Suprapubic skin (tissue), 4 donors: ENCODE measurements around the gene ERAP2. TPM values are rescaled to one million over a fixed set of nuclear protein-coding genes. Genes with fewer than 3 reads are reported as not detected.

Experiments
- DNase-seq, 2 donors: peaks; one replicate each; pipeline ENCODE4 v3.0.0-alpha.2; 2019; ENCODE audit warnings: low spot score in 2 of 2
- H3K27ac ChIP-seq: fragments of 200-600 bp; sonication (generic); one replicate; pipeline ENCODE4 v1.5.1; 2019
- H3K27me3 ChIP-seq: fragments of 200-600 bp; sonication (generic); one replicate; pipeline ENCODE4 v1.5.1; 2019
- H3K36me3 ChIP-seq: fragments of 200-600 bp; sonication (generic); one replicate; pipeline ENCODE4 v1.5.1; 2019
- H3K4me1 ChIP-seq: fragments of 200-600 bp; sonication (generic); one replicate; pipeline ENCODE4 v1.5.1; 2019
- H3K4me3 ChIP-seq: fragments of 200-600 bp; sonication (generic); one replicate; pipeline ENCODE4 v1.5.1; 2019; ENCODE audit warnings: mild to moderate bottlenecking
- H3K9me3 ChIP-seq: fragments of 200-600 bp; sonication (generic); one replicate; pipeline ENCODE4 v1.5.1; 2019
- EP300 ChIP-seq: sonication (generic); formaldehyde crosslinking; IDR thresholded peaks from one replicate; pipeline ENCODE4 v1.6.1; 2017; ENCODE audit warnings: antibody characterized with exemption
- POLR2A ChIP-seq, 2 donors: fragments of 450-650 bp; IDR thresholded peaks; one replicate each; pipeline ENCODE4 v1.6.1; 2017; ENCODE audit warnings: antibody characterized with exemption in 2 of 2, mild to moderate bottlenecking in 2 of 2, moderate library complexity in 2 of 2
- POLR2AphosphoS5 ChIP-seq, 3 donors: sonication (generic); formaldehyde crosslinking; IDR thresholded peaks; one replicate each; pipeline ENCODE4 v1.6.1; 2017; ENCODE audit warnings: antibody characterized with exemption in 3 of 3
- WGBS: methylation state at CpG from one replicate; pipeline ENCODE4 v1.1.5; 2018; 5-methylcytosine and 5-hydroxymethylcytosine counted together
- total RNA-seq, 4 donors: library from RNA; depleted of rRNA; stranded (reverse); fragments of >200 nt; gene quantifications; one replicate each; pipeline ENCODE4 v1.1.0, GENCODE V29; 2016
- TF ChIP-seq, protein P1 (sequence below), 2 donors: fragments of 200-600 bp in 1 of 2; fragments of 450-650 bp in 1 of 2; sonication (generic) in 1 of 2; IDR thresholded peaks; one replicate each; pipeline ENCODE4 v1.5.1; 2016 to 2019; ENCODE audit warnings: antibody characterized with exemption in 2 of 2, mild to moderate bottlenecking in 1 of 2, moderate library complexity in 1 of 2

ERAP2 gene
- total RNA-seq, 4 donors from 2014 or later, result 9.0 to 14.0 (median 11.5) TPM

DNA sequence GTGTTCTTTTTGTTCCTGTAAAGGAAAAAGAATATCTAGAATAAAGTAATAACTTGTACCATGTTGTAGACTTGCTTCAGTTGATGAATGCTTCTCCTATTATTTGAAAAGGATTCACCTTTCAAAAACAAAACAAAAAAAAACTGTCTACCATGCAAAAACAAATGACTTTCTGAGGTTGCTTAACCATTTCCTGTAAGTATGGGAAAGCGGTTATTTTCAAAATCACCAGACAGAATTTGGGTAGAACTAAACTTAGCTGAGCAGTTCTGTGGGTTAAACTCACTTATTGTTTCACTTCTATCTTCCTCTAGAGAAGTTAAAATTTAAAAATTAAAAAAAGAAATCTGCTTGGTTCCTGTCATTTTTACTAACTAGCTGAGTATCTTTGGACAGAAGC is 84.8 kb downstream of the ERAP2 start:
- H3K36me3 ChIP-seq, result no peaks in the 10 kb centered on the region
- no peak for DNase-seq
- no peak overlapping the region for H3K27ac ChIP-seq
- H3K9me3 ChIP-seq, result no peaks in the 10 kb centered on the region
- H3K4me1 ChIP-seq, result peaks cover 45% of the 10 kb centered on the region
- H3K27me3 ChIP-seq, result no peaks in the 10 kb centered on the region
- WGBS, result 90% methylated on average over 1 of the region's 1 CpG
- no peak for TF ChIP-seq POLR2AphosphoS5 (IDR thresholded peaks at IDR 0.05)
- TF ChIP-seq, protein P1, sequence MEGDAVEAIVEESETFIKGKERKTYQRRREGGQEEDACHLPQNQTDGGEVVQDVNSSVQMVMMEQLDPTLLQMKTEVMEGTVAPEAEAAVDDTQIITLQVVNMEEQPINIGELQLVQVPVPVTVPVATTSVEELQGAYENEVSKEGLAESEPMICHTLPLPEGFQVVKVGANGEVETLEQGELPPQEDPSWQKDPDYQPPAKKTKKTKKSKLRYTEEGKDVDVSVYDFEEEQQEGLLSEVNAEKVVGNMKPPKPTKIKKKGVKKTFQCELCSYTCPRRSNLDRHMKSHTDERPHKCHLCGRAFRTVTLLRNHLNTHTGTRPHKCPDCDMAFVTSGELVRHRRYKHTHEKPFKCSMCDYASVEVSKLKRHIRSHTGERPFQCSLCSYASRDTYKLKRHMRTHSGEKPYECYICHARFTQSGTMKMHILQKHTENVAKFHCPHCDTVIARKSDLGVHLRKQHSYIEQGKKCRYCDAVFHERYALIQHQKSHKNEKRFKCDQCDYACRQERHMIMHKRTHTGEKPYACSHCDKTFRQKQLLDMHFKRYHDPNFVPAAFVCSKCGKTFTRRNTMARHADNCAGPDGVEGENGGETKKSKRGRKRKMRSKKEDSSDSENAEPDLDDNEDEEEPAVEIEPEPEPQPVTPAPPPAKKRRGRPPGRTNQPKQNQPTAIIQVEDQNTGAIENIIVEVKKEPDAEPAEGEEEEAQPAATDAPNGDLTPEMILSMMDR (IDR thresholded peaks at IDR 0.05), result no peak
- TF ChIP-seq EP300, result no peak
- TF ChIP-seq POLR2A (IDR thresholded peaks at IDR 0.05), result no peak
- H3K4me3 ChIP-seq, result no peak overlapping the region

DNA sequence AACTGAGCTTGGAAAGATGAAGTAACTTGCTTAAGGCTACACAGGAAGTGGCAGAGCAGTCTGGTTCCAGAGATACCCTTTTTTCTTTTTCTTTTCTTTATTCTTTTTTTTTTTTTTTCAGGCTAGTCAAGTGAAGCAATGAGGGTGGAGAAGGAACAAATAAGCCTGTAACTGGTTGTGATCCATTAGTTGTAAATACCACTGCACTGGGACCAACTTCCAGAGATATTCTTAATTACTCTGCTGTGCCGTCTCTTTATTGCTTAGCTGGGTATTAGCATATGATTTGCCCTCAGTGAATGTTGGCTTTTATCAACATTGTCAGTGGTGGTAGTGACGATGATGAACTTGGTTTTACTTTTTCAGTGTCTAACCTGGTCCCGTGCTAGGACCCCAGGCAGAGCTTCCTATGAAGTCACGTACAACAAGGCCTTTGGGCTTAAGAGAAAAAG is 86.3 kb downstream of the ERAP2 start:
- Histone ChIP-seq H3K27ac (peak overlapping the region; percentile 74), H3K4me3 (no peak overlapping the region), H3K9me3 (no peaks in the 10 kb centered on the region), H3K4me1 (peaks cover 42% of the 10 kb centered on the region), H3K27me3 (no peaks in the 10 kb centered on the region), H3K36me3 (no peaks in the 10 kb centered on the region)
- no peak for DNase-seq
- TF ChIP-seq, protein P1 (IDR thresholded peaks at IDR 0.05), result no peak
- TF ChIP-seq POLR2AphosphoS5 (IDR thresholded peaks at IDR 0.05) (no peak), EP300 (no peak)
- WGBS, result 45% methylated on average over 4 of the region's 4 CpGs

DNA sequence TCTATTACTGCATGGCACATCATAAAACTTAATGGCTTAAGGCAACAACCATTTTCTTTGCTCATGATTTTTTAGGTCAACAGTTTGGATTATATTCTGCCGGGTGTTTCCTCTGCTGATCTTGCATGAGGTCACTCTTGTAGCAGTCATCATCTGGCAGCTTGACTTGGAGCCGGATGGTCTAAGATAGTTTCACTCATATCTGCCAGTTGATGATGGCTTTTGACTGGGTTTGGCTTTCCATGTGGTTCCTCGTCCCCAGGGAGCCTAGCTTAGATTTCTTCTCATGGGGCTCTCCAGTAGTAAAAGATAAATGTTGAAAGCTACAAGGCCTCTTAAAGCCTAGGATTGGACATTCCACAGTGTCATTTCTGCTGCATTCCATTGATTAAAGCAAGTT is 87.0 kb downstream of the ERAP2 start:
- H3K27ac ChIP-seq, result peak overlapping the region; percentile 74
- H3K4me1 ChIP-seq, result peaks cover 41% of the 10 kb centered on the region
- DNase-seq, result peak in 1 of 2 donors; percentile 75
- 4% methylated on average over 3 of the region's 3 CpGs for WGBS
- no peaks in the 10 kb centered on the region for H3K36me3 ChIP-seq
- no peak overlapping the region for H3K4me3 ChIP-seq
- TF ChIP-seq EP300, result no peak
- H3K9me3 ChIP-seq, result no peaks in the 10 kb centered on the region
- H3K27me3 ChIP-seq, result no peaks in the 10 kb centered on the region

DNA sequence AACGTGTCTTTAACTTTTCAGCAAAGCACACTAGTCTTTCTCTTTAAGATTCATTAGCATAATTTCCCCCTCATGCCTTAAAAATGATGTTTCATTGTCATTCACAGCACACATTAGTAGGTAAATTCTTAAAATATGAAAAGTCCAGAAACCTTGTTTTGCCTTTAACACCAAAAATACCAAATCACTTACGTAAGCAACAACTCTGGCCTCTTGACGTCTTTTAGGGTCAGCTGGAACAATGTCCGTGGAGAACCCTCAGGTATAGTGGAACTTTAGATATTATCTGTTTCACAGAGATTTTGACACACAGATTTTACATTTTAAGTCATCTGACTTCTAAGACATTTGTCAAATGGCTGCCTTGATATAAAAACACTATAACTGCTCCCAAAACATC is 90.5 kb downstream of the ERAP2 start:
- peaks cover 45% of the 10 kb centered on the region for H3K4me1 ChIP-seq
- no peak for DNase-seq
- no peak overlapping the region for H3K27ac ChIP-seq
- H3K36me3 ChIP-seq, result no peaks in the 10 kb centered on the region
- TF ChIP-seq, protein P1 (IDR thresholded peaks at IDR 0.05), result no peak
- TF ChIP-seq POLR2AphosphoS5 (IDR thresholded peaks at IDR 0.05), result no peak
- 93% methylated on average over 4 of the region's 4 CpGs for WGBS
- no peaks in the 10 kb centered on the region for H3K9me3 ChIP-seq
- no peaks in the 10 kb centered on the region for H3K27me3 ChIP-seq
- no peak overlapping the region for H3K4me3 ChIP-seq

DNA sequence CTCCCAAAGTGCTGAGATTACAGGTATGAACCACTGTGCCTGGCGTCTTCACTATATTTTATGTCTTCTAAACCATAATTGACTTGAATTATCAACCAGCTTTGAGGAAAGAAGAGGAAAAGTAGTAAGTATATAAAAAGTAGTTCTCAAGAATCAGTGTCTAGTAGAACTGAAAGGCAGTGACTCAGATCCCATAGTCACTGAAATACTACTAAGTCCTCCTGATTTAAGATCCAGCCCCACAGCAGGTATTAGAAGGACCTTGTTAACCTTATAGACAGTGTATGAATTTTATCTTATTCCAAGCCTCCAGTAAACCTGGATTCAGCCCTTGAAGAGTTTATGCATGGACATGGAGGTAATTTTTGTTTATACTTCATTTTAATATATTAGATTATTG is 91.1 kb downstream of the ERAP2 start:
- Histone ChIP-seq H3K4me1 (peaks cover 39% of the 10 kb centered on the region), H3K9me3 (no peaks in the 10 kb centered on the region), H3K27ac (no peak overlapping the region), H3K27me3 (no peaks in the 10 kb centered on the region), H3K36me3 (no peaks in the 10 kb centered on the region), H3K4me3 (no peak overlapping the region)
- no peak for TF ChIP-seq POLR2A (IDR thresholded peaks at IDR 0.05)
- no peak for TF ChIP-seq POLR2AphosphoS5 (IDR thresholded peaks at IDR 0.05)
- TF ChIP-seq EP300, result no peak
- TF ChIP-seq, protein P1 (IDR thresholded peaks at IDR 0.05), result no peak
- WGBS, result 62% methylated on average over 1 of the region's 1 CpG
- DNase-seq, result no peak

DNA sequence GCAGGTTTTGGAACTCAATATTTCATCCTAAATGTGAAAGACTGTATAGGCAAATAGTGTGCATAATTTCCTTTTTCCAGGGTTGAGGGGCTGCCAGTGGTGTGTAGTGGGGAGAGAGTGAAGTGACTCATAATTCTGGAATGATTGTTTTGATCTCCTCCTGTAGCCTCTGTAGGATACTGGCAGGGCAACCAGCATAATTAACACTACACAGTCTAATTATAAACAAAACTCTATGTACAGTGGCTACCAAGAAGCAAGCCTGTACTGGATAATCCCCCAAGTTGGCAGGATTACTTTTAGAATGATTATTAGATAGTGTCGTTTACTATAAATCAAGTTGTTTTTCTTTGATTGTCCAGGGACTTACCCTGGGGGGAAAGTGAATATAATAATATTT is 91.8 kb downstream of the ERAP2 start:
- Histone ChIP-seq H3K27me3 (no peaks in the 10 kb centered on the region), H3K27ac (no peak overlapping the region), H3K4me3 (no peak overlapping the region), H3K36me3 (no peaks in the 10 kb centered on the region), H3K4me1 (peaks cover 35% of the 10 kb centered on the region), H3K9me3 (no peaks in the 10 kb centered on the region)
- WGBS, result 33% methylated on average over 1 of the region's 1 CpG
- DNase-seq, result no peak
- TF ChIP-seq POLR2AphosphoS5 (IDR thresholded peaks at IDR 0.05), result no peak
- TF ChIP-seq, protein P1 (IDR thresholded peaks at IDR 0.05), result no peak
- no peak for TF ChIP-seq EP300
- TF ChIP-seq POLR2A (IDR thresholded peaks at IDR 0.05), result no peak
